PFSK-1 (cell line): ENCODE results near the gene TFCP2L1.

Experiments
- FOXP2 ChIP-seq: optimal IDR thresholded peaks from 2 replicates; pipeline ENCODE3; 2011; ENCODE audit warnings: borderline replicate concordance, control low read depth, inconsistent platforms; ENCODE audit not compliant: insufficient read depth; ENCODE audit errors: extremely low read length, extremely low read depth
- POLR2AphosphoS5 ChIP-seq: IDR thresholded peaks from 2 replicates; pipeline ENCODE4 v1.6.1; 2012; ENCODE audit warnings: low read depth, mild to moderate bottlenecking, control low read depth, low read length, moderate library complexity
- REST ChIP-seq, 2 experiments: IDR thresholded peaks; 2 replicates each; pipeline versions ENCODE4 v1.6.1 to v1.8.0; 2011 to 2012; ENCODE audit warnings: low read depth in 2 of 2, low read length in 2 of 2, control low read depth in 1 of 2, inconsistent platforms in 1 of 2, mild to moderate bottlenecking in 1 of 2, moderate library complexity in 1 of 2; ENCODE audit not compliant: insufficient read depth in 1 of 2
- SIN3A ChIP-seq: IDR thresholded peaks from 2 replicates; pipeline ENCODE4 v1.6.1; 2012; ENCODE audit warnings: mild to moderate bottlenecking, low read length, moderate library complexity, borderline replicate concordance; ENCODE audit not compliant: insufficient read depth
- TAF1 ChIP-seq: IDR thresholded peaks from 2 replicates; pipeline ENCODE4 v1.6.1; 2012; ENCODE audit warnings: low read length, control low read depth, borderline replicate concordance; ENCODE audit not compliant: insufficient read depth

The TFCP2L1 gene

GRCh38 chr2:121228521-121228920, 56.5 kb downstream of the TFCP2L1 start:
- no peak for TF ChIP-seq POLR2AphosphoS5
- no peak for TF ChIP-seq TAF1
- TF ChIP-seq REST (IDR thresholded peaks at IDR 0.05; ENCODE audit: insufficient read depth in 1 of 2, low read depth in 2 of 2, low read length in 2 of 2), result no peak
- TF ChIP-seq FOXP2, result no peak
- TF ChIP-seq SIN3A, result no peak

DNA sequence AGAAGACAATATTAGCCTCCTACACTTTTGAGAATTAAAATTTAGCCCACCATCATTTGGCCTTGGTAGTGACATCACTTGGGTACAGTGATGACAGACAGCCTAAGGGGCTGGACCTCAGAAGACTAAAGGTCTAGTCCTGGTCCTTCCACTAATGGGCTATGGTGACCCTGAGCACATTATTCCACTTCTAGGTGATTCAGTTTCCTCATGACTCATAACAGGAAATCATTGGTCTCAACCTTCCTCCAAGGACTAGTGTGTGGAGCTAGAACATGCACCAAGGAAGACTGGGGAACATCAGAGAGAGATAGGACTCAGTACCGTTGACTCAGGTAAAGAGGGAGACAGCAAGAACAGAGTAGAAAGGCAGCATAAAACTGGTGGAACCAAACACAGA, 64.0 kb downstream of the TFCP2L1 start:
- TF ChIP-seq POLR2AphosphoS5 (no peak), FOXP2 (no peak), TAF1 (no peak), REST (IDR thresholded peaks at IDR 0.05; ENCODE audit: insufficient read depth in 1 of 2, low read depth in 2 of 2, low read length in 2 of 2) (no peak), SIN3A (no peak)

GRCh38 chr2:121219866-121220265, 65.1 kb downstream of the TFCP2L1 start:
- no peak for TF ChIP-seq TAF1
- no peak for TF ChIP-seq REST (IDR thresholded peaks at IDR 0.05; ENCODE audit: insufficient read depth in 1 of 2, low read depth in 2 of 2, low read length in 2 of 2)
- no peak for TF ChIP-seq SIN3A
- TF ChIP-seq FOXP2, result no peak
- TF ChIP-seq POLR2AphosphoS5, result no peak

- TF ChIP-seq TAF1 (no peak), SIN3A (no peak), FOXP2 (no peak), REST (IDR thresholded peaks at IDR 0.05; ENCODE audit: insufficient read depth in 1 of 2, low read depth in 2 of 2, low read length in 2 of 2) (no peak), POLR2AphosphoS5 (no peak)
Observed at GRCh38 chr2:121218386-121218938, 66.5 kb downstream of the TFCP2L1 start.

- TF ChIP-seq POLR2AphosphoS5 (no peak), SIN3A (no peak), FOXP2 (no peak), TAF1 (no peak), REST (IDR thresholded peaks at IDR 0.05; ENCODE audit: insufficient read depth in 1 of 2, low read depth in 2 of 2, low read length in 2 of 2) (no peak)
Observed at GRCh38 chr2:121217627-121218026, 67.4 kb downstream of the TFCP2L1 start.
